Naive thymus-derived CD8-positive, alpha-beta T cell (primary cell): ENCODE measurements around the gene MED15. TPM values are rescaled to one million over a fixed set of nuclear protein-coding genes. Genes with fewer than 3 reads are reported as not detected.
"Not testable (repeated sequence)": the region's sequence is repeated elsewhere in the genome, so short reads cannot be mapped to it uniquely, and the experiment has no call there.

Experiments used
- ATAC-seq, 2 donors: fragments of 150-1000 bp; cut with Tn5 transposase in 1 of 2; sonication (Bioruptor Pico), chemical (Tn5 transposase) in 1 of 2; 1 replicate in 1 of 2; 2 replicates in 1 of 2; pipeline ENCODE4 v1.10.0; 2021; ENCODE audit warnings: mild to moderate bottlenecking in 2 of 2, moderate library complexity in 2 of 2
- POLR2A ChIA-PET: fragments of 350-600 bp; sonication (Branson Sonifier 250); formaldehyde crosslinking; loops from one replicate; lab custom pipeline; 2021; ENCODE audit warnings: antibody characterized with exemption; lab: Charles Lee
- DNase-seq, 10 donors: peaks; one replicate each; pipeline versions ENCODE4 v3.0.0 to v3.0.0-alpha.2; 2020 to 2022
- H3K27ac Mint-ChIP-seq, 10 donors: one replicate each; pipeline ENCODE4 v1.8.0; 2020 to 2022; ENCODE audit warnings: mild to moderate bottlenecking in 10 of 10, mixed read lengths in 10 of 10, moderate library complexity in 4 of 10, inconsistent platforms in 1 of 10
- H3K27me3 Mint-ChIP-seq, 5 donors: one replicate each; pipeline ENCODE4 v1.8.0; 2021 to 2022; ENCODE audit warnings: mixed read lengths in 5 of 5
- H3K36me3 Mint-ChIP-seq, 3 donors: one replicate each; pipeline ENCODE4 v1.8.0; 2020 to 2022; ENCODE audit warnings: mixed read lengths in 3 of 3, mild to moderate bottlenecking in 2 of 3, inconsistent platforms in 1 of 3
- H3K4me1 Mint-ChIP-seq, 4 donors: one replicate each; pipeline ENCODE4 v1.8.0; 2021 to 2022; ENCODE audit warnings: mixed read lengths in 4 of 4
- H3K4me3 Mint-ChIP-seq, 10 donors: one replicate each; pipeline ENCODE4 v1.8.0; 2020 to 2022; ENCODE audit warnings: mild to moderate bottlenecking in 10 of 10, mixed read lengths in 10 of 10, moderate library complexity in 6 of 10, inconsistent platforms in 1 of 10
- H3K9me3 Mint-ChIP-seq, 9 donors: one replicate each; pipeline ENCODE4 v1.8.0; 2020 to 2022; ENCODE audit warnings: mixed read lengths in 9 of 9, mild to moderate bottlenecking in 3 of 9, inconsistent platforms in 1 of 9, moderate library complexity in 1 of 9
- polyA plus RNA-seq, 3 donors: library from polyadenylated mRNA; unstranded; fragments of 300-500 nt; fragmentation: Illumina TruSeq; gene quantifications; one replicate each; pipeline ENCODE4 v1.2.3, GENCODE V29; 2021
- total RNA-seq, 8 experiments: library from RNA in 2 of 8; stranded (reverse) in 2 of 8; gene quantifications; one replicate each; pipeline ENCODE4 v1.2.3 and lab custom pipeline; 2021 to 2026

MED15 gene
- total and polyA plus RNA-seq, 5 experiments from 2014 or later, result 25.4 to 327 (median 85.2) TPM

- Mint-ChIP-seq H3K27ac (peak overlapping the region; percentile 11 to 93 (median 79)), H3K36me3 (peaks cover 5 to 24% (median 8%) of the 10 kb centered on the region in 3 donors), H3K27me3 (no peaks in the 10 kb centered on the region), H3K4me1 (peaks cover 25 to 54% (median 46%) of the 10 kb centered on the region in 4 donors), H3K4me3 (peak overlapping the region in 7 of 10 donors; percentile 1 to 56 (median 39)), H3K9me3 (no peaks in the 10 kb centered on the region)
- DNase-seq (peak in 1 of 10 donors; percentile 19), ATAC-seq (peak in 1 of 2 donors; percentile 80)
- POLR2A ChIA-PET, result interaction anchor here (0.6 to 2.1 kb wide), 6 partner anchors 8 to 80 kb away, joined by 3 to 6 read pairs (median 3); no protein-coding TSS in a partner anchor
Observed at GRCh38 chr22:20469110-20469868, 38.1 kb upstream of the MED15 start.

- peaks cover 19 to 53% (median 45%) of the 10 kb centered on the region in 4 donors for H3K4me1 Mint-ChIP-seq
- H3K4me3 Mint-ChIP-seq, H3K9me3 Mint-ChIP-seq, H3K27me3 Mint-ChIP-seq, DNase-seq, ATAC-seq: not testable (repeated sequence)
- POLR2A ChIA-PET, result interaction anchor here (0.9 to 1.3 kb wide), 3 partner anchors 38 to 97 kb away, joined by 3 read pairs; no protein-coding TSS in a partner anchor
- peak overlapping the region in 5 of 10 donors; percentile 28 to 83 (median 53) for H3K27ac Mint-ChIP-seq
- peaks cover 5 to 24% (median 8%) of the 10 kb centered on the region in 3 donors for H3K36me3 Mint-ChIP-seq
Observed at GRCh38 chr22:20470525-20470924, 36.9 kb upstream of the MED15 start.

DNA sequence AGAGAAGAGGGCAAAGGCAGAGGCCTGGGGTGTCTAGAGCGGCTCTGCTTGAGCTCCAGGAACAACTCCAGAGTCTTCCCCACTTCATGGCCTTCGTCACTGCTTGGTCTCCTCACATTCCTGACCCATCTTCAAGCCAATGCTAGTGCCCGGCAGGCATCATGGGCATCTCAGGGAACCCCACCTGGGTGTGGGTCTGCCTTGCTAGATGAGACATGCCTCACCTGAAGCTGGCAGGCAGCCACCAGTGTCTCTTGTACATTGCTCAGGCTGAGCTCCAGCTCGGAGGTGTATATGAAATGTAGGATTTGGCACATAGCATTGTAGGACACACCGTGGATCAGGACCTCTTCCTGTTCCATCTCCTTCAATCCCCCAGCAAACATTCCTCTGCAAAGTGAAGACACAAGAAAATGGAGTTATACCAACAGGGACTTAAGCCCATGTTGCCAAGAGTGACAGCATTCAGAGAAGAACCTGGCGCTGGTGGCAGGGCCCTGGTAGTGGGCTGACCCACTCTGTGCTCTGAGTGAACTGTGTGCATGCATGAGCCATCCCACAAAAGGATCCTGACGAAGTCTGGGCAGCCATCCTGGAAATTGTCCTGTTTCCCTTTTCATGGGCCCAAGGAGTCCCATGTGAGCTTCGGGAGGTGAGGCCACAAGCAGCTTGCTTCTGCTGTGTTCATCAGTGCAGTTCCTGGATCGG, 36.1 kb upstream of the MED15 start:
- peak in 1 of 10 donors; percentile 15 for DNase-seq
- Mint-ChIP-seq H3K27ac (peak overlapping the region in 5 of 10 donors; percentile 9 to 83 (median 56)), H3K36me3 (peaks cover 5 to 24% (median 8%) of the 10 kb centered on the region in 3 donors), H3K27me3 (no peaks in the 10 kb centered on the region), H3K4me3 (no peak overlapping the region), H3K4me1 (peaks cover 17 to 51% (median 43%) of the 10 kb centered on the region in 4 donors), H3K9me3 (no peaks in the 10 kb centered on the region)
- ATAC-seq, result no peak
- POLR2A ChIA-PET, result interaction anchor here (0.7 to 1.5 kb wide), 3 partner anchors 7 to 96 kb away, joined by 3 read pairs; no protein-coding TSS in a partner anchor

- peak in 1 of 10 donors; percentile 31 for DNase-seq
- Mint-ChIP-seq H3K9me3 (no peaks in the 10 kb centered on the region), H3K27ac (peak overlapping the region in 9 of 10 donors; percentile 8 to 93 (median 56)), H3K36me3 (peaks cover 5 to 26% (median 8%) of the 10 kb centered on the region in 3 donors), H3K27me3 (no peaks in the 10 kb centered on the region), H3K4me1 (peaks cover 15 to 40% (median 33%) of the 10 kb centered on the region in 4 donors), H3K4me3 (no peak overlapping the region)
- ATAC-seq, result no peak
- POLR2A ChIA-PET, result interaction anchor here (1.3 to 1.5 kb wide), 2 partner anchors 9 to 22 kb away, joined by 3 to 5 read pairs; no protein-coding TSS in a partner anchor
Observed at GRCh38 chr22:20472629-20473442, 34.6 kb upstream of the MED15 start.

DNA sequence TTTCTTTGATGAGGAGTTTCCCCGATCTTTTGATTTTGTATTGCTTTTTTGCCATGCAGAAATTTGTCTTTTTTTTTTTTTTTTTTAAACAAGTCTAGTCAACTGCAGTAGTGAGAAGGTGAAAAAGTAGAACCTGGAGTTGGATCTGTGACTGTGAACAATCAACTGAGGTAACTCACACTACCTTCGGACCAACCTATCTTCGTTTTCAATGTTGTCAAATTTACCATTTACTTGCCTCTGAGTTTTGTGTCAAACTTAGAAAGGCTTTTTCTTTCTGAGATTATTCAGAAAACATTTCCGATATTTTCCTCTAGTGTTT, 32.3 kb upstream of the MED15 start:
- no peaks in the 10 kb centered on the region for H3K27me3 Mint-ChIP-seq
- H3K4me3 Mint-ChIP-seq, result peak overlapping the region in 2 of 10 donors; percentile 43 to 61
- no peak for DNase-seq
- peaks cover 12 to 30% (median 24%) of the 10 kb centered on the region in 4 donors for H3K4me1 Mint-ChIP-seq
- H3K9me3 Mint-ChIP-seq, result no peaks in the 10 kb centered on the region
- ATAC-seq, result no peak
- H3K36me3 Mint-ChIP-seq, result peaks cover 0 to 22% (median 8%) of the 10 kb centered on the region in 3 donors
- peak overlapping the region in 8 of 10 donors; percentile 12 to 90 (median 42) for H3K27ac Mint-ChIP-seq
- POLR2A ChIA-PET, result interaction anchor here (0.7 kb wide), 1 partner anchor 33 kb away, joined by 4 read pairs; no protein-coding TSS in a partner anchor

GRCh38 chr22:20475569-20475968, 31.8 kb upstream of the MED15 start:
- POLR2A ChIA-PET, ATAC-seq, H3K9me3 Mint-ChIP-seq, H3K27me3 Mint-ChIP-seq: not testable (repeated sequence)
- Mint-ChIP-seq H3K4me1 (peaks cover 11 to 29% (median 25%) of the 10 kb centered on the region in 4 donors), H3K27ac (peak overlapping the region in 5 of 10 donors; percentile 29 to 90 (median 57)), H3K4me3 (peak overlapping the region in 2 of 10 donors; percentile 14 to 43), H3K36me3 (peaks cover 0 to 17% (median 6%) of the 10 kb centered on the region in 3 donors)
- DNase-seq, result peak in 1 of 10 donors; percentile 8

DNA sequence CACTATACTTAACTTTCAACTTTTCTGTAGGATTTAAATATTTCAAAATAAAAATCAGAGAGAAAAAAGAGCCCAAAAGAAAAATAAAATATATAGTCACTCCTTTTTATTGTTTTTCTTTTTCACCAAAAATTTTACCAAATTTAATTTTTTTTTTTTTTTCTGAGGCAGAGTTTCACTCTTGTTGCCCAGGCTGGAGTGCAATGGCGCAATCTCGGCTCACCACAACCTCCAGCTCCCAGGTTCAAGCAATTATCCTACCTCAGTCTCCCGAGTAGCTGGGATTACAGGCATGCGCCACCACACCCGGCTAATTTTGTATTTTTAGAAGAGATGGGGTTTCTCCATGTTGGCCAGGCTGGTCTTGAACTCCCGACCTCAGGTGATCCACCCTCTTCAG, 29.4 kb upstream of the MED15 start:
- not testable (repeated sequence) for H3K4me3 Mint-ChIP-seq, ATAC-seq, DNase-seq, H3K36me3 Mint-ChIP-seq, H3K9me3 Mint-ChIP-seq, H3K27me3 Mint-ChIP-seq
- H3K4me1 Mint-ChIP-seq, result peaks cover 7 to 28% (median 19%) of the 10 kb centered on the region in 4 donors
- peak overlapping the region in 2 of 10 donors; percentile 12 to 66 for H3K27ac Mint-ChIP-seq
- POLR2A ChIA-PET, result interaction anchor here (1.0 to 1.5 kb wide), 2 partner anchors 10 to 14 kb away, joined by 4 read pairs; no protein-coding TSS in a partner anchor

DNA sequence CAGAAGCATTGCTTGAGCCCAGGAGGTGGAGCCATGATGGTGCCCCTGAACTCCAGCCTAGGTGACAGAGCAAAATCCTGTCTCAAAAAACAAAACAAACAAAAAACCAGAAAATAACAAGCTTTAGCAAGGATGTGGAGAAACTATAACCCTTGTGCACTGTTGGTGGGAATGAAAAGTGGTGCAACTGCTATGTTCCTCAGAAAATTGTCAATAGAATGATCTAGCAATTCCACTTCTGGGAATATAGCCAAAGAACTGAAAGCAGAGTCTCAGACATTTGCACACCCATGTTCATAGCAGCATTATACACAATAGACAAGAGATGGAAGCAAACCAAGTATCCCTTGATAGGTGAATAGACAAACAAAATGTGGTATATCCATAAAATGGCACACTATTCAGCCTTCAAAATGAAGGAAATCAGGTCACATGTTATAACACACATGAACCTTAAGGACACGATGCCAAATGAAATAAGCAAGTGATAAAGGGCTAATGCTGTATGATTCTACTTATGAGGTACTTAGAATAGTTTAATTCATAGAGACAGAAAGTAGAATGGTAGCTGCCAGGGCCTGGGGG, 27.7 kb upstream of the MED15 start:
- POLR2A ChIA-PET, result interaction anchor here (0.6 to 1.5 kb wide), 3 partner anchors 15 to 32 kb away, joined by 3 to 5 read pairs (median 4); no protein-coding TSS in a partner anchor
- ATAC-seq (no peak), DNase-seq (no peak)
- no peaks in the 10 kb centered on the region for H3K27me3 Mint-ChIP-seq
- no peaks in the 10 kb centered on the region for H3K9me3 Mint-ChIP-seq
- peaks cover 0 to 20% (median 4%) of the 10 kb centered on the region in 3 donors for H3K36me3 Mint-ChIP-seq
- no peak overlapping the region for H3K4me3 Mint-ChIP-seq
- peaks cover 7 to 34% (median 20%) of the 10 kb centered on the region in 4 donors for H3K4me1 Mint-ChIP-seq
- peak overlapping the region in 3 of 10 donors; percentile 6 to 77 (median 11) for H3K27ac Mint-ChIP-seq

DNA sequence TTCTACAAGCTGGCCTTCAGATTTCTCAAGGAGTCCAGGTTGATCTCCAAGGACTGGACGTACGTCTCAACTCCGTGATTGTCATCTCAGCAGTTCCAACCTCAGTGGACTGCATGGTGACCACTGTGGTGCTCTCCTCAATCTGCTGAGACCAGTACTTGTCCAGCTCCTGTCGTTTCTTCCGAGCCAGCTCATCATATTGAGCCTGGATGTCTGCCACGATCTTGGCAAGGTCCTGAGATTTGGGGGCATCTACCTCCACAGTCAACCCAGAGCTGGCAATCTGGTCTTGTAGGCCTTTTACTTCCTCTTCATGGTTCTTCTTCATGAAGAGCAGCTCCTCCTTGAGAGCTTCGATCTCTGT, 24.3 kb upstream of the MED15 start:
- Mint-ChIP-seq H3K4me1 (peaks cover 16 to 36% (median 22%) of the 10 kb centered on the region in 4 donors), H3K36me3 (peaks cover 0 to 42% (median 4%) of the 10 kb centered on the region in 3 donors)
- POLR2A ChIA-PET, result interaction anchor here (0.5 to 1.5 kb wide), 4 partner anchors 10 to 92 kb away, joined by 3 read pairs; no protein-coding TSS in a partner anchor
- not testable (repeated sequence) for DNase-seq, H3K4me3 Mint-ChIP-seq, H3K27ac Mint-ChIP-seq, H3K9me3 Mint-ChIP-seq, H3K27me3 Mint-ChIP-seq, ATAC-seq

GRCh38 chr22:20483771-20484170, 23.6 kb upstream of the MED15 start:
- peak overlapping the region in 1 of 10 donors; percentile 80 for H3K27ac Mint-ChIP-seq
- no peak overlapping the region for H3K4me3 Mint-ChIP-seq
- ATAC-seq (no peak), DNase-seq (no peak)
- no peaks in the 10 kb centered on the region for H3K27me3 Mint-ChIP-seq
- peaks cover 0 to 48% (median 9%) of the 10 kb centered on the region in 3 donors for H3K36me3 Mint-ChIP-seq
- POLR2A ChIA-PET, result interaction anchor here (0.7 to 1.5 kb wide), 3 partner anchors 9 to 91 kb away, joined by 3 to 5 read pairs (median 3); no protein-coding TSS in a partner anchor
- no peaks in the 10 kb centered on the region for H3K9me3 Mint-ChIP-seq
- H3K4me1 Mint-ChIP-seq, result peaks cover 20 to 43% (median 27%) of the 10 kb centered on the region in 4 donors
